HG02759 (cell line): ENCODE data around the gene PLEKHA6.

Experiments used
- ATAC-seq: cut with Tn5 transposase; IDR thresholded peaks from one replicate; pipeline ENCODE4 v1.9.1; 2021; ENCODE audit warnings: mild to moderate bottlenecking, moderate library complexity; ENCODE audit not compliant: unreplicated experiment

Gene PLEKHA6

GRCh38 chr1:204286831-204287421 lies 72.8 kb downstream of the PLEKHA6 start:
- ATAC-seq = no peak

- ATAC-seq = no peak
Measured at GRCh38 chr1:204286315-204286714, 73.4 kb downstream of the PLEKHA6 start.

GRCh38 chr1:204285436-204286305 lies 74.1 kb downstream of the PLEKHA6 start:
- ATAC-seq = no peak

GRCh38 chr1:204284929-204285328 lies 74.8 kb downstream of the PLEKHA6 start:
- ATAC-seq = no peak

GRCh38 chr1:204283711-204284651 lies 75.7 kb downstream of the PLEKHA6 start:
- no peak for ATAC-seq

- ATAC-seq = no peak
Measured at GRCh38 chr1:204282761-204283221, 76.9 kb downstream of the PLEKHA6 start.

- ATAC-seq = no peak
Measured at GRCh38 chr1:204280099-204280961, 79.4 kb downstream of the PLEKHA6 start.

GRCh38 chr1:204278958-204279357 lies 80.8 kb downstream of the PLEKHA6 start:
- ATAC-seq = no peak

GRCh38 chr1:204278251-204278650 lies 81.5 kb downstream of the PLEKHA6 start:
- no peak for ATAC-seq

- ATAC-seq = no peak
Measured at GRCh38 chr1:204277563-204278219, 82.0 kb downstream of the PLEKHA6 start.

GRCh38 chr1:204275695-204276370 lies 83.9 kb downstream of the PLEKHA6 start:
- ATAC-seq = no peak

GRCh38 chr1:204274446-204274845 lies 85.3 kb downstream of the PLEKHA6 start:
- ATAC-seq = no peak

GRCh38 chr1:204272505-204272904 lies 87.2 kb downstream of the PLEKHA6 start:
- ATAC-seq = no peak

- no peak for ATAC-seq
Measured at GRCh38 chr1:204271970-204272369, 87.8 kb downstream of the PLEKHA6 start.

- no peak for ATAC-seq
Measured at GRCh38 chr1:204268101-204268500, 91.6 kb downstream of the PLEKHA6 start.

GRCh38 chr1:204267191-204267601 lies 92.5 kb downstream of the PLEKHA6 start:
- ATAC-seq = no peak

GRCh38 chr1:204266504-204267034 lies 93.2 kb downstream of the PLEKHA6 start:
- no peak for ATAC-seq

GRCh38 chr1:204265665-204266064 lies 94.1 kb downstream of the PLEKHA6 start:
- no peak for ATAC-seq

GRCh38 chr1:204264805-204265204 lies 94.9 kb downstream of the PLEKHA6 start:
- ATAC-seq = no peak
